Cardiac ventricle fibroblast (primary cell): ENCODE data around the gene ABCG1. TPM values are rescaled to one million over a fixed set of nuclear protein-coding genes. Genes with fewer than 3 reads are reported as not detected.

Source experiments
- total RNA-seq: library from RNA; depleted of rRNA; stranded (reverse); fragments of >200 nt; gene quantifications from 2 replicates; pipeline ENCODE4 v1.2.3, GENCODE V29; 2015

Gene ABCG1
- total RNA-seq = 0.29 and 1.00 TPM in 2 replicates

DNA sequence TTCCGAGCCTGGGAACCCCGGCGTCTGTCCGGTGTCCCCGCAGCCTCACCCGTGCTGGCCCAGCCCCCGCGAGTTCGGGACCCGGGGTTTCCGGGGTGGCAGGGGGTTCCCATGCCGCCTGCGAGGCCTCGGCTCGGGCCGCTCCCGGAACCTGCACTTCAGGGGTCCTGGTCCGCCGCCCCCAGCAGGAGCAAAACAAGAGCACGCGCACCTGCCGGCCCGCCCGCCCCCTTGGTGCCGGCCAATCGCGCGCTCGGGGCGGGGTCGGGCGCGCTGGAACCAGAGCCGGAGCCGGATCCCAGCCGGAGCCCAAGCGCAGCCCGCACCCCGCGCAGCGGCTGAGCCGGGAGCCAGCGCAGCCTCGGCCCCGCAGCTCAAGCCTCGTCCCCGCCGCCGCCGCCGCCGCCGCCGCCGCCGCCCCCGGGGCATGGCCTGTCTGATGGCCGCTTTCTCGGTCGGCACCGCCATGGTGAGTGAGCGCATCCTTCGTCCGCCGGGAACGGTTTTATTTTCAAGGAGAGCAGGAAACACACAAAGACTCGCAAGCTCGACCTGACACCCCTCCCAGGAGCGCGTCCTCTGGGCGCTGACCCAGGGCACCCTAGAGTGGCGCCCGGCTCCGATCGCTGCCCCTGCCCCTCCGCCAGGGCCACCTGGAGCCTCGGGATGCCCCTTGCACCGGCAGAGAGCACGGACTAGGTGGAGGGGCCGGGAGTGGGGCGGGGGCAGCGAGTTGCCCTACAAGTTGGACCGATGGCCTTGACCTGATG, at the start of gene ABCG1:
ABCG1 (plus strand) TSS at position 305 of the 770 bp plus-strand sequence; CDS start at position 428, 123 bp downstream.

DNA sequence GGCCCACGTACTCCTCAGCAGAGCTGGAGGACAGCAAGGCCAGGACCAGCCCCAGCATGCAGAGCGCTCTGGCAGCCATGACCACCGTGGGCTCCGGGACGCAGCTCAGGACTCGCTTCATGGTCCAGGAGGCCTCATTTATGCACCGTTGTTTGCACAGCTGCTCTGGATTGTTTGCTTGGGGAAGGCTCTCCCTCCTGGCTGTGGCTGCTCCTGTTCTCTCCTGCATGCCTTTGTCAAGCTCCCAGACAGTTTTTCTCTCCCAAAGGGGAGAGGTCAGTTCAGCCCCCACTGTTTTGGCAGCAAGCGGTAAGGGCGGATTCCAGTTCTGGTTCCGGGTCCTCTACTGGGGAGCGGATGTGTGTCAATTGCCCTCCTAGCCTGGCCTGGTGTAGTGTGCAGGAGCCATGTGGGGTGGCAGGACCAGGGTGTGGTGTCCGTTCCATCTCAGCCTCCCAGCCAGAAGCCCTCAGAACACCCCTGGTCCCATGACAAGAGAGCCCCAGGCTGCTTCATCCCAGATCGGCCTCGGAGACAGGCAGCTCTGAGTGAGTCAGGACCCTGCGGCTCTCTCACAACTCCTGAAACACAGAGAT, 96.5 kb downstream of the ABCG1 start, which contains the start of gene TFF3:
TFF3 (minus strand) TSS at position 114 of the 596 bp plus-strand sequence; CDS start at position 79, 35 bp downstream.

Other genes starting within 250 kb of the ABCG1 start
- 4.5 and 5.8 TPM in 2 replicates for gene ZBTB21, start 208.8 kb upstream of the ABCG1 start, total RNA-seq
- gene UMODL1, start 147.8 kb upstream of the ABCG1 start, total RNA-seq = not detected in 2 replicates
- gene TFF3, start 96.3 kb downstream of the ABCG1 start, total RNA-seq = 0.12 TPM in 1 of 2 replicates, not detected in the other
- gene TFF2, start 131.9 kb downstream of the ABCG1 start, total RNA-seq = not detected in 2 replicates
- gene TFF1, start 147.4 kb downstream of the ABCG1 start, total RNA-seq = not detected in 2 replicates
- gene TMPRSS3, start 176.9 kb downstream of the ABCG1 start, total RNA-seq = not detected in 2 replicates
- gene UBASH3A, start 184.8 kb downstream of the ABCG1 start, total RNA-seq = not detected in 2 replicates